HepG2 (cell line): ENCODE results near the gene ZNF90. TPM values are rescaled to one million over a fixed set of nuclear protein-coding genes. Genes with fewer than 3 reads are reported as not detected.

ENCODE experiments used
- AHDC1 ChIP-seq: sonication (generic); formaldehyde crosslinking; IDR thresholded peaks from 2 replicates; pipeline ENCODE4 v1.5.1; 2020; ENCODE audit warnings: mild to moderate bottlenecking, missing genetic modification reagents, borderline replicate concordance
- DRAP1 ChIP-seq: IDR thresholded peaks from 2 replicates; pipeline ENCODE4 v1.6.1; 2016; ENCODE audit warnings: missing genetic modification reagents, missing compliant biosample characterization
- FOSL2 ChIP-seq: sonication (generic); formaldehyde crosslinking; IDR thresholded peaks from 2 replicates; pipeline ENCODE4 v1.4.0; 2020; ENCODE audit warnings: missing genetic modification reagents
- FOXM1 ChIP-seq: sonication (generic); formaldehyde crosslinking; IDR thresholded peaks from 2 replicates; pipeline ENCODE4 v1.5.0; 2020; ENCODE audit warnings: missing genetic modification reagents
- HNRNPH1 ChIP-seq: fragments of 200-400 bp; formaldehyde crosslinking; optimal IDR thresholded peaks from 2 replicates; pipeline ENCODE3; 2017; ENCODE audit warnings: mild to moderate bottlenecking, low read depth, low read length
- NFYB ChIP-seq: sonication (generic); formaldehyde crosslinking; IDR thresholded peaks from 2 replicates; pipeline ENCODE4 v1.4.0; 2020; ENCODE audit warnings: missing genetic modification reagents
- PLRG1 ChIP-seq: fragments of 450-650 bp; conservative IDR thresholded peaks from 2 replicates; pipeline ENCODE4 v1.6.1; 2016
- TERF1 ChIP-seq: sonication (generic); formaldehyde crosslinking; IDR thresholded peaks from 2 replicates; pipeline ENCODE4 v1.8.0; 2022; ENCODE audit warnings: mild to moderate bottlenecking, missing genetic modification reagents, moderate library complexity
- ZNF124 ChIP-seq: sonication (generic); formaldehyde crosslinking; IDR thresholded peaks from 2 replicates; pipeline ENCODE4 v1.4.0; 2020; ENCODE audit warnings: missing genetic modification reagents
- ZNF138 ChIP-seq: sonication (generic); formaldehyde crosslinking; IDR thresholded peaks from 2 replicates; pipeline ENCODE4 v1.5.0; 2020; ENCODE audit warnings: mild to moderate bottlenecking, low read depth, missing genetic modification reagents
- ZNF205 ChIP-seq: IDR thresholded peaks from 2 replicates; pipeline ENCODE4 v1.6.1; 2018; ENCODE audit warnings: missing biosample characterization, missing genetic modification reagents
- ZNF484 ChIP-seq: sonication (generic); formaldehyde crosslinking; IDR thresholded peaks from 2 replicates; pipeline ENCODE4 v1.5.1; 2020; ENCODE audit warnings: mild to moderate bottlenecking, low read depth, missing genetic modification reagents, borderline replicate concordance
- ZNF616 ChIP-seq: sonication (generic); formaldehyde crosslinking; IDR thresholded peaks from 2 replicates; pipeline ENCODE4 v1.5.0; 2020; ENCODE audit warnings: low read depth, mild to moderate bottlenecking, missing genetic modification reagents
- ZNF75D ChIP-seq: sonication (generic); formaldehyde crosslinking; IDR thresholded peaks from 2 replicates; pipeline ENCODE4 v1.8.1; 2023; ENCODE audit warnings: missing genetic modification reagents, mild to moderate bottlenecking, borderline replicate concordance
- ZNF891 ChIP-seq: sonication (generic); formaldehyde crosslinking; IDR thresholded peaks from 2 replicates; pipeline ENCODE4 v1.5.0; 2020; ENCODE audit warnings: mild to moderate bottlenecking, missing genetic modification reagents
- ZSCAN22 ChIP-seq: sonication (generic); formaldehyde crosslinking; IDR thresholded peaks from 2 replicates; pipeline ENCODE4 v1.4.0; 2020; ENCODE audit warnings: mild to moderate bottlenecking, missing genetic modification reagents
- ZUFSP ChIP-seq: sonication (generic); formaldehyde crosslinking; IDR thresholded peaks from 2 replicates; pipeline ENCODE4 v1.9.0; 2021; ENCODE audit warnings: missing genetic modification reagents, mild to moderate bottlenecking, borderline replicate concordance
- polyA plus RNA-seq, 8 experiments: library from polyadenylated mRNA; depleted of rRNA in 3 of 8; stranded (reverse) in 7 of 8; unstranded in 1 of 8; fragments of >200 nt; fragmentation: Illumina TruSeq in 4 of 8; extraction: Trizol in 4 of 8; gene quantifications; 2 replicates each; pipeline versions ENCODE4 v1.2.1 to v1.2.3, GENCODE V29; 2011 to 2016; ENCODE audit warnings: low read depth in 4 of 8, missing spikeins in 1 of 8, mixed read lengths in 1 of 8; ENCODE audit not compliant: insufficient read depth in 1 of 8
- total RNA-seq, 5 experiments: library from RNA; depleted of rRNA; stranded (reverse); fragments of >200 nt; fragmentation: Illumina TruSeq; extraction: Trizol; gene quantifications; 2 replicates each; pipeline ENCODE4 v1.2.3, GENCODE V29; 2016; ENCODE audit warnings: low read depth in 1 of 5
- TF ChIP-seq, protein P1 (sequence below), 2 experiments: sonication (generic) in 1 of 2; formaldehyde crosslinking in 1 of 2; IDR thresholded peaks; 2 replicates each; pipeline versions ENCODE4 v1.5.1 to v1.6.1; 2011 to 2020; ENCODE audit warnings: borderline replicate concordance in 1 of 2, low read depth in 1 of 2, low read length in 1 of 2, mild to moderate bottlenecking in 1 of 2, missing genetic modification reagents in 1 of 2, moderate library complexity in 1 of 2

The ZNF90 gene
- total and polyA plus RNA-seq, 2 of the 13 experiments (the other 11 are each of a cell fraction or from before 2014, with no cell fraction given), result 2.1 to 3.8 TPM

DNA sequence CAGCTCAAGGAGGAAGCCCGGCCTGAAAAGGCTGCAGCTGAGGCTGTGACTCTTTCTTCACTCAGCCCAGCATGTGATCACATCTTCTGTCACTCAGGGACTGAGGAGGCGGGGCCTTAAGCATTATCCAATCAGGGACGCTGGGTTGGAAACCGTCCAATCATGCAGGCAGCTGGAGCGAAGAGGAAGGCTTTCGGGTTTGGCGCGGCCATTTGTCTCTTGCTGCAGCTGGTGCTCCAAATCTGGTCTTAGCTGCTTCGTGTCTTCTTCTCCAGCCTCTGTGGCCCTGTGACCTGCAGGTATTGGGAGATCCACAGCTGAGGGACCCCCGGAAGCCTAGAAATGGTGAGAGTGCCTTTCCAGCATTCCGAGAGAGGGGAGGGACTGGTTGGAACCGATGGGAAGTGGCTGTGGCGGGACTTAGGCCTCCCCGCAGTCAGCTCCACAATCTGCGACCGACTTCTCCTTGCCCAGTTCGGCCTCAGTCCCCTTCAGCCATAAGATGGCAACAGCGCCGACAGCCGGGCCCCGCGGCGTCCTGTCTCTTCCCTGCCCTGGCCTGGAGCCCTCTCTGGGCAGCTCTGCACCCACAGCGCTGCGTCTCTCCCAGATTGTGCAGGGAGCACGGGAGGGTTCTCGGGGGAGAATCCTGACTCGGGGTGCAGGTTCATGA, at the start of gene ZNF90 (continued):
- no peak for TF ChIP-seq ZNF616 (CRISPR knock-in tag)
- TF ChIP-seq, protein P1, sequence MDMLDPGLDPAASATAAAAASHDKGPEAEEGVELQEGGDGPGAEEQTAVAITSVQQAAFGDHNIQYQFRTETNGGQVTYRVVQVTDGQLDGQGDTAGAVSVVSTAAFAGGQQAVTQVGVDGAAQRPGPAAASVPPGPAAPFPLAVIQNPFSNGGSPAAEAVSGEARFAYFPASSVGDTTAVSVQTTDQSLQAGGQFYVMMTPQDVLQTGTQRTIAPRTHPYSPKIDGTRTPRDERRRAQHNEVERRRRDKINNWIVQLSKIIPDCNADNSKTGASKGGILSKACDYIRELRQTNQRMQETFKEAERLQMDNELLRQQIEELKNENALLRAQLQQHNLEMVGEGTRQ (IDR thresholded peaks at IDR 0.05; ENCODE audit: low read depth, low read length), result peak; percentile 55
- TF ChIP-seq, protein P1 (CRISPR knock-in tag; IDR thresholded peaks at IDR 0.05; ENCODE audit: borderline replicate concordance), result peak; percentile 65; the same call in 1 of the 2 replicates
- no peak for TF ChIP-seq ZSCAN22
- TF ChIP-seq FOXM1 (CRISPR knock-in tag), result no peak
- no peak for TF ChIP-seq ZNF138 (CRISPR knock-in tag)
- no peak for TF ChIP-seq ZNF75D
- TF ChIP-seq DRAP1 (CRISPR knock-in tag), result no peak
- TF ChIP-seq HNRNPH1, result no peak
- no peak for TF ChIP-seq TERF1 (CRISPR knock-in tag)
- no peak for TF ChIP-seq PLRG1
- no peak for TF ChIP-seq FOSL2 (CRISPR knock-in tag)
- no peak for TF ChIP-seq ZNF205 (CRISPR knock-in tag)
- no peak for TF ChIP-seq ZUFSP
- TF ChIP-seq ZNF484 (CRISPR knock-in tag), result no peak
- TF ChIP-seq AHDC1, result no peak
- 0 out of 2 replicates have a peak, but pooled peaks have one; percentile 50 for TF ChIP-seq ZNF891
- no peak for TF ChIP-seq ZNF124 (CRISPR knock-in tag)
- TF ChIP-seq NFYB, result peak; percentile 83
